Amniotic epithelial cell (primary cell): ENCODE results near the gene SETDB1.

Experiments
- DNase-seq: peaks from one replicate; pipeline ENCODE4 v3.0.0-alpha.2; 2010; ENCODE audit warnings: low read depth

The SETDB1 gene

DNA sequence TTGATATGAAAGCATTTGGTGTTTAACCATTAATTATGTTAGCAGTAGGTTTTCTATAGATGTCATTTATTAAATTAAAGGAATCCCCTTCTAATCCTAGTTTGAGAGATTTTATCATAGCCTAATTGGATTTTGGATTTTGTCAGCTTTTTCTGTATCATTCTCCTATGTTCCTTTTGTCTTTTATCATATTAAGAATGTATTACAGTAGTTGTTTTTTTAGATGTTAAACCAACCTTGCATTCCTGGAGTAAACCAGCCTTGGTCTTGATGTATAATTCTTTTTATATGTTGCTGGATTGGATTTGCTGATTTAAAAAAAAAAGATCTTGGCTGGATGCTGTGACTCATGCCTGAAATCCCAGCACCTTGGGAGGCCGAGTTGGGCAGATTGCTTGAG is 5.6 kb downstream of the SETDB1 start:
- DNase-seq = peak; percentile 36

DNA sequence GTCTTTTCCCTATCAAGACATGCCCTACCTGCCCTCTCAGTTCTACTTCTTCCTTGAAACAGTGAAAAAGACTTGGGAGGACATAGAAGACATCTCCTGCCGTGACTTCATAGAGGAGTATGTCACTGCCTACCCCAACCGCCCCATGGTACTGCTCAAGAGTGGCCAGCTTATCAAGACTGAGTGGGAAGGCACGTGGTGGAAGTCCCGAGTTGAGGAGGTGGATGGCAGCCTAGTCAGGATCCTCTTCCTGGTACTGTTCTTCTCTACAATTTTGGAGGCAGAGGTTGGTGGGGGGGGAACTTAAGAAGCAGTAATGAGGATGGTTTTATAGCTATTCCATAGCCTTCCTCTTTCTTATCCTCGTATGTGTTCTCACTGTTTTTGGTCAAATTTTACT is 18.7 kb downstream of the SETDB1 start:
- no peak for DNase-seq

DNA sequence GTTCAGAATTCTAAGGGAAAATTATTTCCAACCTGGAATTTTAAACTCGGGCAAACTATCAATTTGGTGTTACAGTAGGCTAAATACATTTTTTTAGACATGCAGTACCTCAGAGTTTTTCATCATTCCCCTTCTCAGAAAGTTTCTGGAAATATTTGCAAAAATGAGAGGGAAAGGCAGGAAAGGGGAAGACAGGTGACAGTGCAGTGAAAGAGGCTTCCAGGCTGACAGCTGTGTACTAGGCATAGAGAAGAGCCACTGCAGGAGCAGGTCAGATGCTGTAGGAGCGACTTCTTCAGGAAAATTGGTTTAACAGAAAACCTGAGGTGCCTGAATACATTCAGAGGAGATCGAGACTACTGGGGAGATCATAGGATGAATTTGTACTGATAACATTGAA is 28.5 kb downstream of the SETDB1 start:
- no peak for DNase-seq

DNA sequence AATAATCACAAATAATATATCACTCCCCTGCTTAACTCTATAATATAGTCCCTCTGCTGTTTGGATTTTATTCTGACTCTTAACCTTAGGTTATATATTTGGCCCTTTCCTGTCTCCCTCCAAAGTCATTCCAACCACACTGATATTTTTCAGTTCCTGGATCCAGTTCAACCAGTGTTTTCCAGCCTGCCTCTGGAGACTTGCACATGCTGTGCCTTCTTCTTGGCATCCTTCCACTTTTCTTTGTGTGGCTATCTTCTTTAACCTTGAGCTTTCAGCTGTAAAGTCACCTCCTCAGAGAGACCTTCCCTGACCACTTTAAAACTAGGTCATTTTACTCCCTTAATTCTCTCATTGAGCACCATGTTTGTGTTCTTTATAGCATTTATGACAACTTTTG is 29.1 kb downstream of the SETDB1 start:
- peak; percentile 45 for DNase-seq

DNA sequence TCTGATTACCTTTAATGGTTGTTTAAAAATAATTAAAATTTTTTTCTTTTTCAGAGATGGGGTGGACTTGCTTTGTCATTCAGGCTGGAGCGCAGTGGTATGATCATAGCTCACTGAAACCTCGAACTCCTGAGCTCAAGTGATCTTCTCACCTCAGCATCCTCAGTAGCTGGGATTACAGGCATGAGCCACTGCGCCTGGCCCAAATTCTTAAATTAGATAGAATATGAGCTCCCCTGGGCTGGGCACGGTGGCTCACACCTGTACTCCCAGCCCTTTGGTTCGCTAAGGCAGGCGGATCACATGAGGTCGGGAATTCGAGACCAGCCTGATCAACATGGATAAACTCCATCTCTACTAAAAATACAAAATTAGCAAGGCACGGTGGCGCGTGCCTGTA is 31.5 kb downstream of the SETDB1 start:
- DNase-seq = no peak

DNA sequence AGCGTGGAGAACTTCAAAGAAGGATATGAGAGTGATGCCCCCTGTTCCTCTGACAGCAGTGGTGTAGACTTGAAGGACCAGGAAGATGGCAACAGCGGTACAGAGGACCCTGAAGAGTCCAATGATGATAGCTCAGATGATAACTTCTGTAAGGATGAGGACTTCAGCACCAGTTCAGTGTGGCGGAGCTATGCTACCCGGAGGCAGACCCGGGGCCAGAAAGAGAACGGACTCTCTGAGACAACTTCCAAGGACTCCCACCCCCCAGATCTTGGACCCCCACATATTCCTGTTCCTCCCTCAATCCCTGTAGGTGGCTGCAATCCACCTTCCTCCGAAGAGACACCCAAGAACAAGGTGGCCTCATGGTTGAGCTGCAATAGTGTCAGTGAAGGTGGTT is 34.5 kb downstream of the SETDB1 start:
- DNase-seq = no peak

DNA sequence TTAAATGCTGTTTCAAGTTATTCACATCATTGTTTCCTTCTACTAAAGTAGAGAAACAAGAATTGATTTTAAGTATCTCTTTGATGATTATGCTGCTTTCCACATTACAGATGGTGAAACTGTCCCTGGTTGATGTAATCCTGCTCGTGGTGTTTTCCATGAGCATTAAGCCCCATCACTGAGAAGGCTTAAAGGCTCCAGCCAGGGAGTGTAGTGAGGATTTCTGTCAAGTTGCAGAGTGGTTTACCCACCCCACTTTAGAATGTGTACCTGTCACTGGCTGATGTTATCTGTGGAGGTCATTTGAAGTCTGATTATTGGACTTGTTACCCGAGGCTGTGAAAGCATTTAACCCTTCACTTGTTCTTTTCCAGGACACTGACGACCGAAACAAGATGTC is 35.6 kb downstream of the SETDB1 start:
- DNase-seq = peak; percentile 59

DNA sequence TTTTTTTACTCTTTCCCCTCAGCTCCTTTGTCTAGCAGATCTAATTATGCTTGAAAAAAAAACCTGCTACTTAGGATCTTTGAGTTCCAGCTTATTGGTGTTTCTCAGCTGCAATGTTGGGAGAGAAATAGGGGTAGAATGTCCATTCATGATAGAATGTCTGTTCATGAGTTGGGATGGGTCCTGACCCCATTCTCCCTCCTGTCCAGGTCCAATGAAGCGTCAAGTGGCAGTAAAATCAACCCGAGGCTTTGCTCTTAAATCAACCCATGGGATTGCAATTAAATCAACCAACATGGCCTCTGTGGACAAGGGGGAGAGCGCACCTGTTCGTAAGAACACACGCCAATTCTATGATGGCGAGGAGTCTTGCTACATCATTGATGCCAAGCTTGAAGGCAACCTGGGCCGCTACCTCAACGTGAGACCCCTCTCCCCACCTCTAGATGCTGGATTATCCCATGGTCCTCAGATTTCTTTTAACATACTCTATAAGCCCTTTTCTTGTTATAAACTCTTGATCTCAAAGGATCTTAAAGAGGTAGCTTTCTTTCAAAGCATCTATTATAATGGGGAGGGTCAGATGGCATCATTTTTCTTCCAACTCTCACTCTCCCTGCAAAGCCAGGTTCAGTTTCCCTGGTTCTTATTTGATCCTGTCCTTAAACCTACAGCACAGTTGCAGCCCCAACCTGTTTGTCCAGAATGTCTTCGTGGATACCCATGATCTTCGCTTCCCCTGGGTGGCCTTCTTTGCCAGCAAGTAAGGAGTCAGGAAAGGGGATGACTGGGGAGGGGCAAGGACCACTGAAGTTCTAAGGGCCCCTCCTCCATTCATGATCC is 37.4 kb downstream of the SETDB1 start:
- no peak for DNase-seq

DNA sequence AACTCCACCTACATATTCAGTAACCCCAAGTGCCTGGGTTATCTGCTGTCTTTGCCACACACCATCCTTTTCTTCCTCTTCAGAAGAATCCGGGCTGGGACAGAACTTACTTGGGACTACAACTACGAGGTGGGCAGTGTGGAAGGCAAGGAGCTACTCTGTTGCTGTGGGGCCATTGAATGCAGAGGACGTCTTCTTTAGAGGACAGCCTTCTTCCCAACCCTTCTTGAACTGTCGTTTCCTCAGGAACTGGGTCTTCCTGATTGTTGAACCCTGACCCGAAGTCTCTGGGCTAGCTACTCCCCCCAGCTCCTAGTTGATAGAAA is 38.0 kb downstream of the SETDB1 start:
- DNase-seq = no peak

DNA sequence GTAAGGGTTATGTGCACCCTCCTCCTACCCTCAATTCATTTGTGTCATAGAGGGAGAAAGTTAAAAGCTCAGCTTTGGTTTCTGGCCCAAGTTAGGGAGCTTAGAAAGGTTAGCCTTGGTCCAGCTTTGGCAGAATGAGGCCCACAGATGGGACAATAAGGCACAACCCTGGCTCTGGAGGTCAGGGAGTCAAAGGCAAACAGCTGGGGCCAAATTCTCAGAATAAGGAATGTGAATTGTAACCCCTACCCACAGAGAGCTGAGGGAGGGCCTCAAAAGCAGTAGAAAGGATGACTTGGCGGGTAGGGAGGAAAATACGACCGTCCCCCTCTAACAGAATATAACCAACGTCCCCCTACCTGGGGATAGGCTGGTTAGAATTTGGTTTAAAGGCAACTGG is 39.4 kb downstream of the SETDB1 start:
- DNase-seq = no peak

DNA sequence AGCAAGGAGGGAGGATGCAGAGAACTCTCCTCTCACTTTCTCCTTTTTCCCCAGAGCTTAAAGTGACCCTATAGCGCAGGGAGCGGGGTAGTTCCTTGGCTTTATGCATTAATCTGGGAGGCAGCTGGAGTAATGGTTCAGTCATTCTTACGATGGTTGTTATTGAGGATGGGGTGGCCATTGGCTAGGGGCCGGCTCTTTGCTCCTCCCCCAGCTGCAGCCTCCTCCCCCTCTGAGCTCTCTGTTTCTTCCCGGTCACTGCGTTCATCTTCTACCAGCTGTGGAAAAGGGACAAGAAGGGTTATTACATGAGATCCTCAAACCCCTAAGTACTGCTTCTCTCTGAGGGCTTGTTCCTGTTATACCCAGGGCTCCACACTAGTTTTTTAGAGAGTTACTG is 39.8 kb downstream of the SETDB1 start:
- no peak for DNase-seq

DNA sequence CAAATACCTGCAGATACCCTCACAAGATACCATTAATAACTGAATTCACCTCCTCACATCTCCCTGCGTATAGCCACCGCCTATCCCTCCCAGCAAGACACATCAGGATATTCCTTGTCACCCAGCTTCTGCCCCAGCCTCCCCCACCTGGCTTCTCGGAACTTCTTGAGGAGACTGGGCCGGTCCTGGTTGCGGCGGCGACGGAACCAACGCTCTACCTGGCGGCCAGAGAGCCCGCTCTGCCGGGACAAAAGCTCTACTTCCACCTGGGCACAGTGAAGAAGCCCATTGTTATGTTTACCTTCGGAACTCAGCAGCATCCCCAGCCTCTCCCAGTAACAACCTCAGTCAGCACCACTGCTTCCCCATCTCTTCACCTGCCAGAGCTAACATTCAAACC is 41.8 kb downstream of the SETDB1 start:
- DNase-seq = no peak

DNA sequence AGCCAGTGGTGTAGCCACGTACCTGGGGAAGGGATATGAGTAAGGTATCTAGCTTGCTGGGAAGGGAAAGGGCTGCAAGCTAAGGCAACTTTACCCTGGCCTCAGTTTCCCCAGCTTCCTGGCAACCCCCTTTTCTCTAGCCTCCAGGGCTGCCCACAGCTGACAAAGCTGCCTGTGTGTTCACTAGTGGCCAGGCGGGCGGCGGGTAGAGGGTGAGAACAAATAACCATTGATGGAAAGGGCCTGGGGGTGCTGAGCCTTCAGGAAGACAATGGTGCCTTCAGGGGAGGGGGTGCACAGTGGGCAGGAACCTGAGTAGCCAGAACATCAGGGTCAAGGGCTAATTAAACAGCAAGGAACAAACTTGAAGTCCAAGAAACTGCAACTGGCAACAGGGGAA is 42.3 kb downstream of the SETDB1 start:
- no peak for DNase-seq

DNA sequence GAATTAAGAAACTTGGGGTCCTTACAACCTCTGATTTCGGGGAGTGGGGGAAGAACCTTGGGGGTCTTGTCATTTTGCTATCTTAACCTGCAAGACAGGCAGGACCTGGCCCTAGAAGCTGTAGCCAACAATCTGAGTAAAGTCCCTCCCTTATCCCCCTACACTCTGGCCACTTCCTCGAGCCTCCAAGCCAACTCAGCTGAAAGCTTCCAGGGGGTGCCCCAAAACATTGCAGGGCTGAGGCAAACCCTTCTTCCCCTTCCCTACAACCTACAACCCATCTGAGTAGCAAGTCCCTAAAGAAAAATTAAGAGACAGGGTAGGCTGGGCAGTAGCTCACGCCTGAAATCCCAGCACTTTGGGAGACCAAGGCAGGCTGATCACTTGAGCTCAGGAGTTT is 43.5 kb downstream of the SETDB1 start:
- DNase-seq = no peak

DNA sequence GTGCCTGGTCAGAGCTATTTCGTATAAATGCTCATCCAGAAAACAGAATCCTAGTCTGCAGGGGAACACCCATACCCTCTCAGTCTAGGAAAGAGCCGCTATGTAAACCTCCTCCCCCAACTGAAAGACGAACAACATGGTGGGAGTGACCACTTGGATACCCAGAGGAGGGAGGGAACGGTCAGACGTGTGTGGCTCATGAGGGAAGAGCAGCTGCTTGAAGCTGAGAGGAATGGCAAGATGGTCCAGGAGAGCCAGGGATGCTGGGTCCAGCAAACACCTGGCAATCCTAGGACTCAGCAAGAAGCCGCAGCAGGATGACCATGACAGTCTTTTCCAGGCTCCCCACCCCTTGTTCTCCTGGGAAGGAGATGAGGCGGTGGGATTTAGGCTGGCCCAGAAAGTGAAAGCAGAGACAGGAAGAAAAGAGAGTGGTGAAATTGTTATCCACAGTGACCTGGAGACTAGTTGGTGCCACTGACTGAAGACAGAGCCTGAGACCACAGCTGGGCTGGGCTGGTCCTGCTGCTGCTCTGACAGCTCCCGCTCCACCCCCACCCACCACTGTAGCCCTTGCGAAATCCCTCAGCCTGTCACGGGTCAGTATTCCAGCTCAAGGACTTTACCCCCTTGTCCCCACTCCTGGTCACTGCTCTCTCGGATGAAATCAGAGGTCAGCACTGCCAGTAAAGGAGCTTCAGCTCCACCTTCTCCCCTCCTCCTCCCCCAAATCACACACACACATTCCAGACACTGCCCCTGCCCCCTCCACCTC is 44.8 kb downstream of the SETDB1 start:
- peak; percentile 68 for DNase-seq

DNA sequence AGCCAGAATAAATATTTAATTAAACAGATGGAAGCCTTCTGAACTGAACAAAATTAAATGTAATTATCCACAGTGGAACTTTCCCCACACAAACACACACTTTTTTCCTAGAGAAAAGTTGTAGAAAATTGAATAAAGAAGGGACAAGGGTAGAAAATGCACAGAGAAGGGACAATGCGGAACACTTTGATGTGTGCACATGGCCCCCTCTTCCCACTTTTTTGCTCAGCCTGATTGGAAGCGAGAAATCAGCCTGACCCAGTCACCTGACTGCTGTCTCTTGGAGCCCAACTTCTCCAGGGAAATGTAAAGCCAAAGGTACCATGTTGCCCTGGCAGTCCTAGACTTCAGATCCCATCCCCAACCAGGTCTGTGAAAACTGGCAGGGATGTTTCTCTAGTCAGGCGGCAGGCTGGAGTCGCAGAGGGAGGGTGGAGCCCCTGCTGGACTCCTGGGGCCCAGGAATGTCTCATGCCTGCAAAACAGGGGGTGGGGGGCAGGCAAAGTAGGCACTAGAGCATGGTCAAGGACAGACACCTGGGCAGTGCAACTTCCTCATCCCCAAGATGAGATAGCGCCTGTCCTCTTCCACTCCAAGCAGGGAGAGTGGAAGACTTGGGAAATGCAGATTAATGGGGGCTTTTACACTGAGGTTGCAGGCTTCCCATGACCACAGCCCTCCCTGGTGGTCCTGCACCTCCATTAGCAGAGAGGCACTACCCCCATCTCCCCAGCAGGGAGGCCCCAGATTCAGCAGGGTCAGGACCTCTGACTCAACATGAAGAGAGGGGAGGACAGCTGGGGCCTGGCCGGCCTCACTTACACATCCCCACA is 45.6 kb downstream of the SETDB1 start:
- DNase-seq = no peak

DNA sequence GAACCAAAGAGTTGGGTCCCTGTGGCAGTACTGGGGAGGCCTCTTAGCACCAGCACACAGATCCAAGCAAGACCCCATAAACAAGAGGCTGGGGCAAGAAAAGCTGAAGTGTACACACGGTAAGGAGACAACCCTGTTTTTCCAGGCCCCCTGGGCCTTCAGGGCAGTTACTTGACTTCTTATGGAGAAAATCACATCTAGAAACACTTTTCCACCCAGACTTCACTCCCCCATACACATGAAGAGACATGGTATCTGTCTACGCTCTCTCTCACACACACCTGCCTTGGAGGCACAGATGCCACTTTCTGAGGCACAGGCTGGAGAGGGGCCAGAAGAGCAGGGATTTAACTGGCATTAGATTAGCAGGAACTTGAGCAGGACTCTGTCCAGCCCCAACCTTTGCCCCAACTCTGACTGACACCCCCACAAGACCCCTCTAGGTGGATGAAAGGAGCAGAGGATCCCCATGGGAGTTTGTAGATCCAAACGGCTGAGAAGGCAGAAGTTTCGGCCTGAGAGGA is 46.3 kb downstream of the SETDB1 start:
- no peak for DNase-seq

DNA sequence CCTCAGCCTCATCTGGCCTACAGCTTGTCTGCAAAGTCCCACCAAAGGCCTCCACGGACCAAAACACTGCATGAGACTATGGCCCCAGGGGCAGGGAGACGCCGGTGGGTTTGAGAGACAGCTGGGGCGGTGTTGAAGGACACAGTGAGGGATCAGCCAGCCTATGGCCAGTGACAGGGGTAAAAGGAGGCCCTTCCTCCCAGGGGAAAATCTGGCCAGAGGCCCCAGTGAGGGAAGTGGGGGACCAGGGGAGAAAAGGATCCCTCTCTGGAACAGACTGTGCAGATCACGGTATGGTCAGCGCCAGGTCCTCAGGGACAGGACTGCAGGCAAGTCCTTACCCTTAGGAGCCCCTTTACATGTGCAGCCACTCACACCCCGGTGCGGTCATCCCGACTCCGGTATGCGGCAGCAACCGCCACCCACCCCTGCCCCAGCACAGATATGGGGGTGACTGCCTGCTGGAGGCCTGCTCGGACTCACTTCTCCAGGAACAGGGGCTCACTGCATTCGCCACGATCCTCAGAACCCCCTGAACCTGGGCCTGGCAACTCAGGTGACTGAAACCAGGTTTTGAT is 47.2 kb downstream of the SETDB1 start:
- DNase-seq = no peak

DNA sequence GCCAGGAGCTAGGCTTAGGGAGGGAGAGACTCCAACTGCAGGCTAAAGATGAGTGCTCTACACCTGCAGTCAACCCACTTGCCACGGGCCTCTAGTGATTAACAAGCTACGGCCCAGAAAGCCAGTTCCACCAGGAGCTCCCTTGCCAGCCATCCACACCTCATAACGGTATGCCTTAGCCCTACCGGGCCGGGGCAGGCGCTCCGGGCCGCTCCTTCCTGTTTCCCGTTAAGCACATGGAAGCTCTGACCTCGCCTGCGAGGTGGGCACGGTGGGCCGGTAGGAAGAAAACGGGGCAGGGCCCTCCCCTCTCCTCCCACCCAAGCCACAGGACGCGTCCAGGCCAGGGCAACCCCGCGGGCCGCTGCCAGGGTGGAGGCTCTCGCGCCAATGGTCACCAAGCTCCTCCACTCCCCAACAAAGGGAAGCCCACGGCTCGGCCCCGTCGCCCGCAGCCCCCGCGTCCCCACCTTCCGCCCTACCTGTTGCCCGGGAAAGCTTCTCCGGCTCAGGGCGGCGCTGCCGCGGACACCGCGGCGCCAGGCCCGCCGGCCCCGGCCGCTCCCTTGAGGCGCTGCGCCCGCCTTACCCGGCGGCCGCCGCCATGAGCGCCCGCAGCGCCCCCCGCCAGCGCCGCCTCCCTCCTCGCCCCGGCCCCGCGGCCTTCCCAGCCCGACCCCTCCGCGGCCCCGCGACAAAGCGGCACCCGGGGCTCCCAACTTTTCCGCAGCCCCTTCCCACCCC is 47.8 kb downstream of the SETDB1 start:
- DNase-seq = no peak

DNA sequence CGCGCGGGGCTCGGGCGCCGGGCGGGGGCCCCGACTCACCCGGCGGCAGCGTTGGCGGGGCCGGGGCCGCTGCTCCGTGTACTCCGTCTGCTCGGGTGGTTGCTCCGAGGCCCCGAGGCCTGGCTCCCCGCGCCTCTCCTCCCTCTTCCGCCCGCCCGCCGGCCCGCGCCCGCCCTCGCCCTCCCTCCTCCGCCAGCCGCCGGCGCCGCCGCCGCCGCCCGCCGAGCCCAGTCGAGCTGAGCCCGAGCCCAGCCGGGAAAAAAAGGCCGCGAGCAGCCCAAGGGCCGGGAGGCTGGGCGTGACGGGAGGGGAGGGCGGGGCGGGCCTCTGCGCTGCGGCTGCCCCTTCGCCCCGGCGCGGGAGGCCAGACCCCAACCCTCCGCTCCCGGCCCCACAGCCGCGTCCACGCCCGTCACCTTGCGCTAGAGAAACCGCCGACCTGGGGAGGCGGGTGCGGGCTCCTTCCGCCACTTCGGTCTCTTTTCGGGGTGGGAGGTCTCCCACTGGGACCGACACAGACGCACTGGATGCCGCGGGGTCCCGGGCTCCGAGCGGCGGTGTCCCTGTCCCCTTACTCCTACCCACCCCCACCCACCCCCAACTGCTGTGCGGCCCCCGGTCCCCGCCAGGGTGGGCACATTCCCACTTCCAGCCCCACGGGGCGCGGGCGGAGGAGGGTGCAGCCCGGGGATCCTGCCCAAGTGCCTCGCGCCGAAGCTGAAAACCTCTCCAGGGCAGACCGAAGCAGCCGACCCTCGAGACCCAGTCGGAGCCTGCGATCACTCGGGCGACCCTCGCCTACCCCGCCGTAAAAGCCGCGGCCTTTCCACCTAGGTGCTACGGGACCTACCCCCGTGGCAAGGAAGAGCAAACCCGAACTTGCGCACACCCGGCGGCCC is 48.7 kb downstream of the SETDB1 start, which contains the start of gene CERS2:
TSS of gene CERS2 (minus strand) at position 256 of the 899 bp plus-strand sequence. CDS start 5,745 bp downstream, outside the sequence.
- peak; percentile 66 for DNase-seq
